Erythroblast (primary cell): ENCODE results near the gene DNAJC3.

Source experiments
- GATA1 ChIP-seq: IDR thresholded peaks from 2 replicates; pipeline ENCODE4 v1.6.1; 2011; ENCODE audit warnings: low read depth, mild to moderate bottlenecking, control low read depth, low read length, moderate library complexity
- POLR2A ChIP-seq: IDR thresholded peaks from 2 replicates; pipeline ENCODE4 v1.6.1; 2011; ENCODE audit warnings: mild to moderate bottlenecking, low read length

- TF ChIP-seq POLR2A, result no peak
- no peak for TF ChIP-seq GATA1
Measured at GRCh38 chr13:95647321-95647720, 29.6 kb upstream of the DNAJC3 start.
